ENCODE data around the gene SPART.
"Not testable (repeated sequence)": the region's sequence is repeated elsewhere in the genome, so short reads cannot be mapped to it uniquely, and the experiment has no call there.

Gene SPART

GRCh38 chr13:36328821-36329220 lies 17.4 kb downstream of the SPART start:
- in situ Hi-C loops (cut with HindIII; ENCODE audit: low pct_ligation_motif_present, low pct_unique_long_range_greater_than_20kb, low sequenced_read_pairs), result no loop called here
- no peak for DNase-seq

GRCh38 chr13:36325912-36326311 lies 20.3 kb downstream of the SPART start:
- no peak for DNase-seq
- in situ Hi-C loops (cut with HindIII; ENCODE audit: low pct_ligation_motif_present, low pct_unique_long_range_greater_than_20kb, low sequenced_read_pairs), result no loop called here

GRCh38 chr13:36324881-36325280 lies 21.3 kb downstream of the SPART start:
- in situ Hi-C loops (cut with HindIII; ENCODE audit: low pct_ligation_motif_present, low pct_unique_long_range_greater_than_20kb, low sequenced_read_pairs); DNase-seq: not testable (repeated sequence)

GRCh38 chr13:36323951-36324566 lies 22.1 kb downstream of the SPART start:
- in situ Hi-C loops (cut with HindIII; ENCODE audit: low pct_ligation_motif_present, low pct_unique_long_range_greater_than_20kb, low sequenced_read_pairs), result no loop called here
- no peak for DNase-seq

- no peak for DNase-seq
These were observed 22.8 kb downstream of the SPART start for GRCh38 chr13:36323408-36323807.

GRCh38 chr13:36319793-36320192 lies 26.4 kb downstream of the SPART start:
- in situ Hi-C loops (cut with HindIII; ENCODE audit: low pct_ligation_motif_present, low pct_unique_long_range_greater_than_20kb, low sequenced_read_pairs); DNase-seq: not testable (repeated sequence)

More at GRCh38 chr13:36323408-36323807, 22.8 kb downstream of the SPART start:
- in situ Hi-C loops (cut with HindIII; ENCODE audit: low pct_ligation_motif_present, low pct_unique_long_range_greater_than_20kb, low sequenced_read_pairs), result no loop called here

GRCh38 chr13:36313047-36313969 lies 32.9 kb downstream of the SPART start:
- DNase-seq, result no peak
- in situ Hi-C loops (cut with HindIII; ENCODE audit: low pct_ligation_motif_present, low pct_unique_long_range_greater_than_20kb, low sequenced_read_pairs), result no loop called here

GRCh38 chr13:36310417-36311108 lies 35.6 kb downstream of the SPART start:
- DNase-seq, result no peak
- in situ Hi-C loops (cut with HindIII; ENCODE audit: low pct_ligation_motif_present, low pct_unique_long_range_greater_than_20kb, low sequenced_read_pairs), result no loop called here

- in situ Hi-C loops (cut with HindIII; ENCODE audit: low pct_ligation_motif_present, low pct_unique_long_range_greater_than_20kb, low sequenced_read_pairs), result no loop called here
- DNase-seq, result no peak
These were observed 43.9 kb downstream of the SPART start for GRCh38 chr13:36302289-36302688.

GRCh38 chr13:36299469-36299868 lies 46.7 kb downstream of the SPART start:
- in situ Hi-C loops (cut with HindIII; ENCODE audit: low pct_ligation_motif_present, low pct_unique_long_range_greater_than_20kb, low sequenced_read_pairs); DNase-seq: not testable (repeated sequence)

- peak; percentile 17 for DNase-seq
- in situ Hi-C loops (cut with HindIII; ENCODE audit: low pct_ligation_motif_present, low pct_unique_long_range_greater_than_20kb, low sequenced_read_pairs), result no loop called here
These were observed 47.6 kb downstream of the SPART start for GRCh38 chr13:36298535-36299068.

- in situ Hi-C loops (cut with HindIII; ENCODE audit: low pct_ligation_motif_present, low pct_unique_long_range_greater_than_20kb, low sequenced_read_pairs), result no loop called here
- peak; percentile 79 for DNase-seq
These were observed 48.5 kb downstream of the SPART start, which contains the start of gene CCDC169 for GRCh38 chr13:36297366-36298338. Gene CCDC169, minus strand, starts transcription at chr13:36297814. Its CDS starts 95 bp downstream, at chr13:36297719.

GRCh38 chr13:36294096-36294495 lies 52.1 kb downstream of the SPART start:
- in situ Hi-C loops (cut with HindIII; ENCODE audit: low pct_ligation_motif_present, low pct_unique_long_range_greater_than_20kb, low sequenced_read_pairs), result no loop called here
- DNase-seq, result no peak

GRCh38 chr13:36293497-36293896 lies 52.7 kb downstream of the SPART start:
- in situ Hi-C loops (cut with HindIII; ENCODE audit: low pct_ligation_motif_present, low pct_unique_long_range_greater_than_20kb, low sequenced_read_pairs), result no loop called here
- no peak for DNase-seq

- in situ Hi-C loops (cut with HindIII; ENCODE audit: low pct_ligation_motif_present, low pct_unique_long_range_greater_than_20kb, low sequenced_read_pairs), result no loop called here
- peak; percentile 17 for DNase-seq
These were observed 57.3 kb downstream of the SPART start for GRCh38 chr13:36288794-36289391.

- in situ Hi-C loops (cut with HindIII; ENCODE audit: low pct_ligation_motif_present, low pct_unique_long_range_greater_than_20kb, low sequenced_read_pairs), result no loop called here
- DNase-seq, result no peak
These were observed 60.2 kb downstream of the SPART start for GRCh38 chr13:36286006-36286405.

GRCh38 chr13:36282821-36283432 lies 63.3 kb downstream of the SPART start:
- DNase-seq, result peak; percentile 52
- in situ Hi-C loops (cut with HindIII; ENCODE audit: low pct_ligation_motif_present, low pct_unique_long_range_greater_than_20kb, low sequenced_read_pairs), result no loop called here

Measured in ACHN (cell line).